Ammon's horn (tissue), 1 donor: ENCODE data around the gene TSEN15.
"Not testable (repeated sequence)": the region's sequence is repeated elsewhere in the genome, so short reads cannot be mapped to it uniquely, and the experiment has no call there.

ENCODE experiments used
- DNase-seq: peaks from one replicate; pipeline ENCODE4 v3.0.0-alpha.2; 2016; ENCODE audit warnings: low spot score

TSEN15 gene

GRCh38 chr1:184053881-184054280 lies 2.4 kb downstream of the TSEN15 start:
- DNase-seq: no peak

- DNase-seq: no peak
Observed at GRCh38 chr1:184056921-184057555, 5.5 kb downstream of the TSEN15 start.

GRCh38 chr1:184059887-184060286 lies 8.4 kb downstream of the TSEN15 start:
- no peak for DNase-seq

- no peak for DNase-seq
Observed at GRCh38 chr1:184060316-184060715, 8.8 kb downstream of the TSEN15 start.

- no peak for DNase-seq
Observed at GRCh38 chr1:184061396-184062003, 10.0 kb downstream of the TSEN15 start.

- no peak for DNase-seq
Observed at GRCh38 chr1:184062640-184063286, 11.2 kb downstream of the TSEN15 start.

GRCh38 chr1:184065559-184065958 lies 14.0 kb downstream of the TSEN15 start:
- no peak for DNase-seq

GRCh38 chr1:184068354-184068753 lies 16.8 kb downstream of the TSEN15 start:
- DNase-seq: no peak

GRCh38 chr1:184069675-184070074 lies 18.1 kb downstream of the TSEN15 start:
- DNase-seq: no peak

GRCh38 chr1:184072376-184072775 lies 20.8 kb downstream of the TSEN15 start:
- DNase-seq: no peak

GRCh38 chr1:184074383-184074782 lies 22.9 kb downstream of the TSEN15 start:
- DNase-seq: no peak

- peak; percentile 84 for DNase-seq
Observed at GRCh38 chr1:184075055-184076029, 23.8 kb downstream of the TSEN15 start.

- no peak for DNase-seq
Observed at GRCh38 chr1:184078564-184079249, 27.2 kb downstream of the TSEN15 start.

GRCh38 chr1:184080309-184080708 lies 28.8 kb downstream of the TSEN15 start:
- no peak for DNase-seq

GRCh38 chr1:184082541-184083415 lies 31.2 kb downstream of the TSEN15 start:
- no peak for DNase-seq

GRCh38 chr1:184085667-184086066 lies 34.1 kb downstream of the TSEN15 start:
- DNase-seq: no peak

- DNase-seq: no peak
Observed at GRCh38 chr1:184088037-184088436, 36.5 kb downstream of the TSEN15 start.

- DNase-seq: no peak
Observed at GRCh38 chr1:184093071-184093470, 41.5 kb downstream of the TSEN15 start.

GRCh38 chr1:184096005-184096404 lies 44.5 kb downstream of the TSEN15 start:
- DNase-seq: no peak

GRCh38 chr1:184096580-184096979 lies 45.0 kb downstream of the TSEN15 start:
- DNase-seq: not testable (repeated sequence)

GRCh38 chr1:184101141-184101540 lies 49.6 kb downstream of the TSEN15 start:
- DNase-seq: no peak
